HG03460 (cell line): ENCODE results near the gene SLC9A9.

Experiments used
- ATAC-seq: cut with Tn5 transposase; IDR thresholded peaks from one replicate; pipeline ENCODE4 v1.9.1; 2021; ENCODE audit not compliant: unreplicated experiment

Gene SLC9A9

DNA sequence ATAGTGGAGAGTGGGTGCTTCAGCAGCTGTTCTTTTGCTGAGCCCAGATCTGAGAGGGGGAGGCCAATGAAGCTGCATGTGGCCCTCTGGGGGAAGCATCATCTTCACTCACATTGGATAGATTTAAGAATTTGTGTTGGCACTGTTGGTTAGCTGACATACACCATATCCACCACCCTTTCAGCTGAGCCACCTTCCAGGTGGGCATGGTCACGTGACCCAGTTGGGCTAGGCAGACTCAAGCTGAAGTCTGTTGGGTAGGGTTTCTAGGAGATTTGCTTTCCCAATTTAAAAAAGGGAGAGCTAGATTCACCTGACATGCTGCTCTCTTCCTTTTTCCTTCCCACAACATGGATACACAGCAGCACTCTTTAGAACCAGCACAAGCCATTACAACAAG lies 417.7 kb downstream of the SLC9A9 start:
- ATAC-seq, result no peak

DNA sequence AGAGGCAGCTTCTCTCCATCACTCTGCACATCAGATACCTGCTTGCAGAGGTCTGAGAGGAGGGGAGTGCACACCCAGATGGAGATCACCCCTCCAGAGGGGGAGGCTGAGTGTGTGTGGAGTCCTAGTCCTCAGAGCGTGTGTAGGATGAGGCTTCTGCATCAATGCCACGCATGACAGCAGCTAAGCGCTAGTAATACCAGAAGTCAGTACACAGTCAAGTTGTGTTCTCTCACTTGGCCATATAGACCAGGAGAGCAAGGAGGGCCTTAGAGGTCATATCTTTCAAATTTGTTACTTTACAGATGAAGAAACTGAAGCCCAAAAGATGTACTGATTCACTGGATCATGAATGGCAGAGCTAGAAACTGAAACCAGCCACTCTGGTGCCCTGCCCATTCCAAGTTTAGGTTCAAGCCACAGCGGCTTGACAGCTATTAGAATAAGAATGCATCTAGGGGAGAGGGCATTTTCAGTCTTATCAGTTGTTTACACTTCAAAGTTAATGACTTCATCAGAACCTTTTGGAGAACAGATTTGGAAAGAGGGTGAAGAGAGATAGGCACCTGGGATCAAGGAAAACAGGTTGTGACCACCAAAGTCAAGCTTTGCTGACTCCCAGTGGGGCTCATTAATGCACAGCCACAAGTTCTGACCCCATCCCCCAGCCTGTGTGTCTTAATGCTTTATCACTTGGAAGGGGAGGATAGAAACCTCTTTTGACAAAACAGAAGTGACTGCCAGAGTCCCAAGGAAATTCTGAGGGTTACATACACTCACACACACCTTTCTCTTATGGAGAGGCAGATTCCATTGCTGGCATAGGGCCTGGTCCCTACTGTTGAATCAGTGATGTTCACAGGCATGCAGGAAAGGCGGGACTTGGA lies 418.4 kb downstream of the SLC9A9 start:
- ATAC-seq, result no peak

DNA sequence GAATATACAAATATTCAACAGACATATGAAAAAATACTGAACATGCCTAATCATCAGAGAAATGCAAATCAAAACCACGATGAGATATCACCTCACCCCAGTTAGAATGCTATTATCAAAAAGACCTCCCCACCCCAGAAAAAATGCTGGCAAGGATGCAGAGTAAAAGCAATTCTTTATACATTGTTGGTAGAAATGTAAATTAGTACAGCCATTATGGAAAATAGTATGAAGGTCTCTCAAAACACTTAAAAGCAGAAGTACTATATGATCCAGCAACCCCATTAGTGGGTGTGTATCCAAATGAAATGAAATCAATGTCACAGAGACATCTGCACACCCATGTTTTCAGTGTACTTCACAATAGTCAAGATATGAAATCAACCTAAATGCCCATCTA lies 420.0 kb downstream of the SLC9A9 start:
- no peak for ATAC-seq

DNA sequence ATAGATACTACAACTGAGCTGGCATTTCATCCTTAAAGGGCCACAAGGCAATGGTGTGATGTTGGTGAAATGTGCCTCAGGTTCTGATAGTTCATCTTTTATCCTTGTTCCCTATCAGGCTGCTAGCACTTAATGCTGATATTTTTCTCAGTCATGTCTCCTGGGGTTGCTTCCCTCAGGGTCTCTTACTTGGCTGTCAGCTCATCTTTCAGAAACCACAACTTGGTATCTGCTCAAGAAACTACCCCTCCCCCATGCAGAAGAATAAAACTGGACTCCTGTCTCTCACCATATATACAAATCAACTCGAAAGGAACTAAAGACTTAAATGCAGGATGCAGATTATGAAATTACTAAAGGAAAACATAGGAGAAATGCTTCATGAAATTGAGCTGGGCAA lies 420.6 kb downstream of the SLC9A9 start:
- no peak for ATAC-seq

DNA sequence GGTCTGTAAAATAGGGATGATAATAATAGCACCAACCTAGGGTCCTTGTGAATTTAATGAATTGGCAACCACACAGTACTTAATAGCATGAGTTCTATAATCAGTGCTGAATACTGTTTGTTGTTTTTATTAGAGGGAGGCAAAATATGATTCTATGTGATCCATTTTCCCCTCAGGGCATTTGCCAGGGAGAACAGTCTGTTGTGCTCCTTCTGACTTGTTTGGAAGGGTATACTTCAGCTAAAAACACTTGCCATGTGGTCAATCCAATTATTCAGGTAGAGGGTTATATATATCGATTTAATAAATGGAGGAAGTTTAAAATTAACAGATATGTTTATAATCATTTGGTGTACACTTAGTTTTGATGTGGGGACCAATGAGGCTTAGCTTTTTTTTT lies 423.4 kb downstream of the SLC9A9 start:
- ATAC-seq, result no peak

DNA sequence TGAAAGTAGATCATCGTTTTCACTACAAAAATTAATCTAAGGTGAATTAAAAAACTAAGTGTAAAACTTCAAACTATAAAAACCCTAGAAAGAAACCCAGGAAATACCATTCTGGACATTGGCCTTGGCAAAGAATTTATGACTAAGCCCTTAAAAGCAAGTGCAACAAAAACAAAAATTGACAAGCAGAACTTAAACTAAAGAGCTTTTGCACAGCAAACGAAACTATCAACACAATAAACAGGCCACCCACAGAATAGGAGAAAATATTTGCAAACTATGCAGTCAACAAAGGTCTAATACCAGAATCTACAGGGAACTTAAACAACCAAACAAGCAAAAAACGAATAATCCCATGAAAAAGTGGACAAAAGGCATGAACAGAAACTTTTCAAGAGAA lies 426.7 kb downstream of the SLC9A9 start:
- no peak for ATAC-seq

DNA sequence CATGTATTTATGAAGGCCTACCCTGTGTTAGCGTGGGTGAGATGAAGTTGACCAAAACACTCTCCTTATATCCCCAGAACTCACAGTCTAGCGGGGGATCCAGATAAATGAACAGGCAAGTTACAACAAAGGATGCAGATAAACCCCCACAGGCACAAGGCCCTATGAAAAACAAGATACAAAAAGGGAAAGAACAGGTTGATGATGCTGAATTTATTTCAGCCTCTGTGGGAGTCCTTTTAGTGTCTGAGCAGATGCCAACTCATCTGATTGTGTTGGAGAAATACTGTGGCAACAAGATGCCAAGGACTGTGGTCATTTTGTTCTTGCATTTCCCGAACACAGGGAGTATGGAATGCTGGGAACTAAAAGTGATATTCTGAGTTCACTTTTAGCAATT lies 428.7 kb downstream of the SLC9A9 start:
- ATAC-seq, result no peak

DNA sequence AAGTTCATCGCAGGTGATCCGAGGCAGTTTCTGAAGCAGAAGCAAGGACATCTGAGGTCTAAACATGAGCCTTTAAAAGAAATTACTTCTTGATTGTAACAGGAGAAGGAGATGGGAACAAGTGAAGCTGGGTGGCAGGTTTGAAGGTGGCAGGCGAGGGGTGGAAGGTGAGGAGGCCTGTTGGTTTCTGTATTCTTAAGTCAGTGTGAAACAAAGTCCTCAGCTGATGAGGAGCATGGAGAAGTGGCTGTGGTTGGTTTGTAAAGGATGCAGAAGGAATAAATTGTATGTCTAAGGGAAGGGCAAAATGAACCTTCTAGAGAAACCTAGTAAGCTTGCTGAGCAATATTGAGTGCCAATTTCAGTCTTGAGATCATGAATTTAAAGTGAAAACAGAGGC lies 429.9 kb downstream of the SLC9A9 start:
- ATAC-seq, result no peak

DNA sequence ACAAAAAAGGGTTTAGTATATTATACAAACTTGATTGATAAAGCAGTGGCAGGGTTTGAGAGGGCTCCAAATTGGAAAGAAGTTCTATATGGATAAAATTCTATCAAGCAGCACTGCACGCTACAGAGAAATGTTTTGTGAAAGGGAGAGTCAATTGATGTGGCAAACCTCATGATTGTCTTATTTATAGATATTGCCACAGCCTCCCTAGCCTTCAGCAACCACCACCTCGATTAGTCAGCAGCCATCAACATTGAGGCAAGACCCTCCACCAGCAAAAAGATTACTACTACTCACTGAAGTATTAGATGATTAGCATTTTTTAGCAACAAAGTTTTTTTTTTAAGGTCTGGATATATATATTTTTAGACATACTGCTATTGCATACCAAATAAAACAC lies 432.0 kb downstream of the SLC9A9 start:
- ATAC-seq, result no peak

DNA sequence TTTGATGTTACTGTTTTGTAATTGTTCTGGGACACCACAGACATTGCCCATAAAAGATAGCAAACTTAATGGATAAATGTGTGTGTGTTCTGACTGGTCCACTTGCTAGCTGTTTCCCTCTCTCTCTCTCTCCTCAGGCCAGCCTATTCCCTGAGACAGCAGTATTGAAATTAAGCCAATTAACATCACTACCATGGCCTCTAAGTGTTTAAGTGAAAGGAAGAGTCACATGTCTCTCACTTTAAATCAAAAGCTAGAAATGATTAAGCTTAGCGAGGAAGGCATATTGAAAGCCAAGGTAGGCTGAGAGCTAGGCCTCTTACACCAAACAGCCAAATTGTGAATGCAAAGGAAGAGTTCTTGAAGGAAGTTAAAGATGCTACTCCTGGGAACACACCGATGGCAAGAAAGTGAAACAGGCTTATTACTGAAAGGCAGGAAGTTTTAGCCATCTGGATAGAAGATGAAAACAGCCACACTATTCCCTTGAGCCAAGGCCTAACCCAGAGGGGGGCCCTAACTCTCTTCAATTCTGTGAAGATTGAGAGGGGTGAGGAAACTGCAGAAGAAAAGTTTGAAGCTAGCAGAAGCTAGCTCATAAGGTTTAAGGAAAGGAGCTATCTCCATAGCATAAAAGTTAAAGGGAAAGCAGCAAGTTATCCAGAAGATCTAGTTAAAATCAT lies 433.6 kb downstream of the SLC9A9 start:
- no peak for ATAC-seq

DNA sequence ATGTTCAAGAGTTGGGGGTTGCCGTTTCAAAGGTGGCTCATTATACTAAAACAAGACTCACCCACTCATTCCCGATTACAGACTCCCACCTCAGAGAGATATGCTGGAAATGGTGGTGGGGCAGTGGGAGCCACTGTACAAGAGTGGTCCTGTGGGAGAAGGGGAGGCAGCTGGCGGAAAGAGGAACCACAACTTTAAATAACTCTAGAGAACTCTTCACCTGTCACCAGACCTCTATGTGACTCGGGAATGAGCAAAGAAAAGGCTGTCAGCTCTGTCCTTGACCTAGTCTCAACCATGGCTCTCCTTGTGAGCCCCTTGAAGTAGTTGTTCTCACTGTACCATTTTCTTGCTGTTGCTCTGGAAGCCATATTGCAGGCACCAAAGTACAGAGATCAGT lies 434.9 kb downstream of the SLC9A9 start:
- no peak for ATAC-seq

DNA sequence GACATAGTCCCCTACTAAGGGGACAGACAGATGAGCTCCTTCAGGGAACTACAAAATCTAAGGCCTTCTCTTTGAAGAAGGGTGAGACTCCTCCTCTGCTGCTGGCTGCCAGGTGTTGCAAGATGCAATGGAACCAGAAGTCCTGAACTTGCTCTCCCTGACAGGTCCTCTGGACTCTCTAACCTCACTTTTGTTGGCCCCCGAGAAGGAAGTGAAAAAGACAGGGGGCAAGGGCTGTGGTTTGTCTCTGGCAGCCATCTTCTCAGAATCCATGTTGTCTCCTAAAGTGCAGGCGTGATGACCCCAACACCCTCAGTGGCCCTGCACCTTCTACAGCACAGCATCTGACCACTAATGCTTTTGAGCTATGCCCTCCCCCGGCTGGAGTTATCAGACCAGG lies 436.2 kb downstream of the SLC9A9 start:
- ATAC-seq, result no peak

DNA sequence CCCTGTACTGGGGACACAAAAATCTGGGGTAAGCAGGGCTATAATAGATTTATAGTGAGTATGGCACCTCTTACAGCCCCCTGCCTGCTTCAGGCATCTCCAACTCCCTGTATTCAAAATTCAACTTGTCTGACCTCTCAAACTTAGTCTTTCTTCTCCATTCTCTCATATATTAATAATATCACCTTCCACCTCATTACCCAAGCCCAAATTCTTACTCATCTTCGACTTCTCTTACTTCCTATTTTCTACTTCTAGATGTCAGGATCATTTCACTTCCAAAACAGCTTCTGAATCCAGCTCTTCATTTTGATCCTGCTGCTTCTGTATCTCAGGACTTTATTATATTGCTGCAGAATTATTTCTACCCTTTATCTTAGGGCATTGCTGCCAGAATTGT lies 438.0 kb downstream of the SLC9A9 start:
- no peak for ATAC-seq

DNA sequence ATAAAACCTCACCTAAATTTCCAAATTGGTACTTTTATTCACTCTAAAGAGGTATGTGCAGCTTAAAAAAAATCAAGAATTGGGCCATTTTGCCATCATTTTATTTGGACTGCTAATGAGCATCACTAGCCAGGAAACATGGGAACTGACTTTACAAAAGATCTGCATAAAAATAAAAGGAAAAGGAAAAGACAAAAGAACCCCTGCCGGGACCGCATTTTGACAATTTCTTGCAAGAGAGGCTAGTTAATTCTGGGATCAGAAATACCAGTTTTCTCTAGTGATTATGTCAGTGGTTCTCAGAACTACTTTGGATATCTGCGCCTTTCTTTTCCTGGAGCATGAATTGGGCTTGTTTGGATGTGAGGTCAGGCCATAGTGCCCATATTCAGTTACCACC lies 439.5 kb downstream of the SLC9A9 start:
- ATAC-seq, result no peak

DNA sequence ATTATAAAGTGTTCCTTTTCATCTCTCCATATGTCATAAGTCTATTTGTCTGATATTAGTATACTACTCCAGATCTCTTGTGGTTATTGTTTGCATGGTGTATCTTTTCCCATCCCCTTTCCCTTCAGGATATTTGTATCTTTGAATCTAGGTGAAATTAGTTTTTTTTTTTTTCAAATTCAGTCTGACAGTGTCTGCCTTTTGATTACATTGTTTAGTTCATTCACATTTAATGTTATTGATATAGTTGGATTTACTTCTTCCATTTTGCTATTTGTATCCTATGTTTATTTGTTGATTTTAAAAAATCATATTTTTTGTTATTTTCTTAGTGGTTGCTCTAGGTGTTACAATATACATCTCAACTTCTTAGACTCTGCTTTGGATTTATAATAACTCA lies 445.7 kb downstream of the SLC9A9 start:
- no peak for ATAC-seq

DNA sequence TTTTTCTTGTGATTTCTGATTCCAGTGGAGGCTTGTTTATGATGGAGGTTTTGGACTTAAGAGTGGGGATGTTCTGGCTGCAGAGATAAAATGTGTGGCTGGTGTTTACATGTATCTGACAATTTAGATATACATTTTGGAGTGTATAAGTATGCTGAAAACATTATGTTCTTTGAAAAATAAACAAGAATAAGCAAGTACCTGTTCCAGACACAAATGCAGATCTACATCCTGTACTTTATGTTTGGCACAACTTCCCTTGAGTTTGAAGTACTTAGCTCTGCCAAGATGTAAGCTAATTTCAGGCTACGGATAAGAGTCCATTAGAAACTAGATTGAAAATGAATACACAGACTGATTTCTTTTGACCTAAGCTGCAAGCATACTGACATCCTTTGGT lies 451.5 kb downstream of the SLC9A9 start:
- ATAC-seq, result no peak

DNA sequence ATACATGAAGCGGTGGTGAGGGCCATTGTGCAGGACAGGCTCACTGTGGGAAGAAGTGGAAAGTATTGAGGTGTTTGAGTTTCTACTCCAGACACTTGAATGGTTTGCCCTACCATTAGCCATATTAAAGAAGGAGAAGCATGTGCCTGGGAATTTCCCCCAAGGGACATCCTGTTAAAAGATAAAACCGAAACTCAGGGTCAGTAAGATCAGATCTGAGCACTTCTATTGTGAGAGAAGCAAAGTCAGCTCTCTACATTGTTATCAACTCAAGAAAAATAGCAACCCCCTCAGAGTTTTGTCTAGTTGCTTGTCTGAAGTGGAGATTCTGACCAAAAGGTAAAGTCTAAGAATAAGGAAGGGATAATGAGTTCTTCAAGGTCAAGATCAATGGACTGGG lies 458.9 kb downstream of the SLC9A9 start:
- no peak for ATAC-seq

DNA sequence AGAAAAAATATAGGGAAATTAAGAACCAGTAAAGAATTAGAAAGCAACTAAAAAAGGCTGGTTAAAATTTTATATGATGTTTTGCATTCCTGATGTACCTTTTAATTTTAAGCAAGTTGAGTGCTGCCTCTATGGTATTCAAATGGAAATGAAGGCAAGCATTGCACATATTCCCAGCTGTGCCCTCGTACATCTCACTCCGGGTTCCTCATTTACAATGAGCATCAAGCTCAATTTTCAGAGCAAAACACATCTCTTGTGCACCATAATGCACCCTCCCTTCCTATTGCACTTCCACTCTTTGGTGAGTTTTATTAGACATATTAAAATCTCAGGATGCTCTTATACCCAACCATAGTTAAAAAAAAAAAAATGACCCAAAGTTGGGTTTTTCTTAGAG lies 460.8 kb downstream of the SLC9A9 start:
- no peak for ATAC-seq

DNA sequence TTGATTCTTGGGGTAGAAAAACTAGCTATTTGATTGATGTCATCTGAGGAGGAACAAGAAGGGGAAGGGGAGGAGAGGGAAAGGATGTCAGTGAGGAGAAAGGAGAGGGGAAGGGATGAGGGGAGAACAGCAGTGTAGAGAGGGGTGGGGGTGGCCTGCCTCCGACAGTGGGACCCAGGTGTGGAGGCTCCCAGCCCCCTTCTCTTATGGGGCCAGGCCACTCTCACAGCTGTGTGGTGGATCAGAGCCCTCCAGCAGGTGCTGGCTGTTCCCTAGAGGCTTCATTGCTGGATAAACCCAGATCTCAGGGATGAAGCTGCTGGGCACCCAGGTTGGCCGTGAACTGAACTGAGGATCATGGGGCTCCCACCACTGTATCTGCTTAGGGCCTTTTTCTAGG lies 464.2 kb downstream of the SLC9A9 start:
- no peak for ATAC-seq

DNA sequence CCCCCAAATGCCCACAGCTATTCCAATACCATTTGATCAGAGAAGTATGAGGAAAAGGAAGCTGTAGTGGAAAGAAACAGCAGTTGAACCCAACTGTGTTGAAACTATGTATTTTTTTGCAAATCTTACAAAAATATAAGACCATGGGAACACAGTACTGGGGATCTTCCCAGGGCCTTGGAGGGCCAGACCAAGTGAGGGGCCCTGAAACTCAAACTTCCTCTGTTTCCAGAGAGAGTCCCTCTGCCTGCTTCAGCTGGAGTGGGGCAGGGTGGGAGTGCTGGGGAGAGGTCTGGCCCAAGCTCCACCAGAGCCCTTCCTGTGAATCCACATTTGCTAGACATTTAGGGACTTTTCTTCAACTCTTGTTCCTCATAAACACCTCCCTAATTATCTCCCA lies 464.8 kb downstream of the SLC9A9 start:
- no peak for ATAC-seq

DNA sequence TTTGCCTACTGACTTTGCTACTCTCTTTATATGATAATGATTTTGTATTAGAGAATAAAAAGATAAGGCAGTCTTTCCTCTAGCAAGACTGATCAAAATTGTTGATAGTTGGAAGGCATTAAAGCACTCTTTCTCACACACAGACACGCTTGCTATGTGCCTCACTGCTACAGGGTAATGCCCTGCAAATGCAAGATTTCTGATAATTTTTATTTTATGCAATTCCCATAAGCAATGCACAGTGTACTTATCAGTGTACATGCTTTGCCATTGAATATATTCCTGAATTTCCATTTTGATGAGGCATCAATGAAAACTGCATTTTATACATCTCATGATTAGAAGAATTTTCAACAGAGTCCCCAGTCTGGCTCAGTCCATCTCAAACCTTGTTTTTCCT lies 465.5 kb downstream of the SLC9A9 start:
- no peak for ATAC-seq

DNA sequence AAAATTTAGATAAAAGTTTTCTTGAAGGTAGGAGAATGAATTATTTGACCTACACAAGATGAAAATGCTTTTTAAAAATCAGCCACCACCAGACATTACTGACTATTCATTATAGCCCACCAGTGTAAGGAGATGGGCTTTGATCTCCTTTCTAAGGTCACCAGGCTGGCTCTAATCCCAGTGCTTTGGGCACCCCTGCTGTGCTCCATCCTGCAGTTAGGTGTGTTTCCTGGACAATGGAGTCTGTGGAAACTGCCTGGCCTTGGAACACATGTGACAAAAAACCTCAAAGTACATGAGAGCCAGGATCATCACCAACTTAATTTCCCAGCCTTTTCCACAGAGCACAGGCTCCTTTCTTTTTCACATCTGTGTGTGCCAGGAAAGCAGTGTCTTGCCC lies 467.8 kb downstream of the SLC9A9 start:
- no peak for ATAC-seq

DNA sequence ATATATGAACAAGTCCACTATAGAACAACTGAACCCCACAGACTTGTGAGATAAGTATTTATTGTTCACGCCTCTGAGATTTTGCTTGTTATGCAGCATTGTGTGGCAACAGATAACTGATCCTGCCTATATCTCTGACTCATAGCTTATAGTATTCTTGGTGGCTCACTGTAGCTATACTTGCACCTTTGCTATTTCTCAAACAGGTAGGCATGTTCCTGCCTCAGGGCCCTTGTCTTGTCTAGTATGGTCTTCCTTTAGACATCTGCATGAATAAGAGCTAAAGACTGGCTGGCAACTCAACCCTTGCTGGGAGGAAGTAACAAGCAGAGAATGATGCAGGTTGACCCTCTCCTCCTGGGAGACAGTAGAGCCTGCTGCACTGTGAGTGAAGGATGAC lies 472.6 kb downstream of the SLC9A9 start:
- no peak for ATAC-seq
